ENCODE data around the gene CECR2. TPM values are rescaled to one million over a fixed set of nuclear protein-coding genes. Genes with fewer than 3 reads are reported as not detected.
A peak's percentile ranks its signal among the peaks of the same experiment; 100 is the strongest.
"Not testable (repeated sequence)": the region's sequence is repeated elsewhere in the genome, so short reads cannot be mapped to it uniquely, and the experiment has no call there.

The CECR2 gene
- total and polyA plus RNA-seq, 8 donors, result 0.89 to 4.4 (median 2.7) TPM

GRCh38 chr22:17554814-17555213, 185.6 kb downstream of the CECR2 start:
- WGBS, 2 donors, result 77% methylated on average over 4 of the region's 4 CpGs
- ATAC-seq (no peak), FAIRE-seq (no peak), DNase-seq (no peak)
- intact Hi-C loops (cut with DNase I), result no loop called here
- TF ChIP-seq CTCF (IDR thresholded peaks at IDR 0.05), result no peak
- Histone ChIP-seq H3K9me3 (no peaks in the 10 kb centered on the region), H3K27me3 (no peaks in the 10 kb centered on the region), H3K36me3 (no peaks in the 10 kb centered on the region), H3K4me1 (no peaks in the 10 kb centered on the region), H3K4me3 (no peak overlapping the region), H3K27ac (no peak overlapping the region)

- intact Hi-C loops (cut with DNase I), result no loop called here
- no peak for FAIRE-seq
- TF ChIP-seq CTCF (IDR thresholded peaks at IDR 0.05), result no peak
- H3K36me3 ChIP-seq, result no peaks in the 10 kb centered on the region
- WGBS, 2 donors, result 89 to 94% methylated on average over 10 of the region's 10 CpGs
- no peaks in the 10 kb centered on the region for H3K27me3 ChIP-seq
- no peak overlapping the region for H3K27ac ChIP-seq
- no peaks in the 10 kb centered on the region for H3K9me3 ChIP-seq
- no peaks in the 10 kb centered on the region for H3K4me1 ChIP-seq
- ATAC-seq, result no peak
- peak in 1 of 6 donors; percentile 17 for DNase-seq
- no peak overlapping the region for H3K4me3 ChIP-seq
Observed at GRCh38 chr22:17559188-17559587, 189.9 kb downstream of the CECR2 start.

DNA sequence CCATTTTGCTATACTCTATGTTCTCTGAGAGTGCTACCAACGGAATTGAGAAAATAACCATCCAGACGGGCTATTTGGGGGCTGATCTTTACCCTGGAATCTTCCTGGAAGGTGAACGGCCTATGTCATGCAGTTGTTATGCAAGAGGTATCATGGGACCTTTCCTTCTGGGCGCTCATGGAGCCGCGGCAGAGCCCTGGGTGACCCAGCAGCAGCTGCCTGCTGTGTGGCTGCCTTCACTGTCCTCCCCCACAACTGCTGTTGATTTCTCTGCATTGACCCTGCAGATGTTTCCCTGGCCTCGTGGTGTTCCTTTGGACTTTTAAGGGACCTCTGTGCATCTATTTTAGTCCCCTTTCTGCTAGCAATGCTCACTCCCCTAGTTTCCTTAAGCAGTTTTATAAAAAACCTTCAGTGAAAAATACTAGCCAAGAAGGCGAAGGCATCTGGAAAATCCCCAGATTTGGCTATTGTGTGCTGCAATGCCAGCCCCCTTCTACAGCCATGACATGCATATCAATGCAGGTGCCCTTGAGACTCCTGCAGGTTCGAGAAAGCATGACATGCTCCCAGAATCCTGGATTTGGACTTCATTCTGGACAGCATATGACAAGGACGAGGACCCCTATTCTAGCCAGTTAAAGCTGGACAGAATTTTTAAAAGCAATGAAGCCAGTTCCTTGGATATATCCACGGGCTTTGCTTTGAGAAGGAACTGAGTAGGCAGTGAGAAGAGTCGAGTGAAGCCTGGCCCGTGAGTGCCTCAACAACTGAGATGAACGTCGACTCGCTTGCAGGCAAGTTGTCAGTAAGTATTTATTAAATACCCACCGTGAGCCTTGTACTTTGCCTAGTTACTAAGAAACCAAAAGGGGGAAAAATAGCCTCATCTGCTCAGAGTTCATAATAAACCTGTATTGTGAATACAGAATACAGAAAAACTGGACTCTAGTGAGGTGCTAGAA, 193.9 kb downstream of the CECR2 start, which contains the start of gene SLC25A18:
Gene SLC25A18 (plus strand): TSS at position 593 of the 965 bp plus-strand sequence. CDS start 16,447 bp downstream, outside the sequence.
- intact Hi-C loops (cut with DNase I), result no loop called here
- no peak within 1 kb of the TSS for H3K4me3 ChIP-seq
- H3K27me3 ChIP-seq, result no peaks in the 10 kb centered on the region
- no peaks in the 10 kb centered on the region for H3K9me3 ChIP-seq
- no peak for DNase-seq
- WGBS, 2 donors, result 38 to 44% methylated on average over 17 of the region's 17 CpGs
- H3K27ac ChIP-seq, result peak within 1 kb of the TSS in 1 of 4 donors; percentile 9
- ATAC-seq, result peak; percentile 34 to 78 (median 76)
- no peaks in the 10 kb centered on the region for H3K36me3 ChIP-seq
- TF ChIP-seq CTCF (IDR thresholded peaks at IDR 0.05), result no peak
- H3K4me1 ChIP-seq, result no peaks in the 10 kb centered on the region
- FAIRE-seq, result no peak

DNA sequence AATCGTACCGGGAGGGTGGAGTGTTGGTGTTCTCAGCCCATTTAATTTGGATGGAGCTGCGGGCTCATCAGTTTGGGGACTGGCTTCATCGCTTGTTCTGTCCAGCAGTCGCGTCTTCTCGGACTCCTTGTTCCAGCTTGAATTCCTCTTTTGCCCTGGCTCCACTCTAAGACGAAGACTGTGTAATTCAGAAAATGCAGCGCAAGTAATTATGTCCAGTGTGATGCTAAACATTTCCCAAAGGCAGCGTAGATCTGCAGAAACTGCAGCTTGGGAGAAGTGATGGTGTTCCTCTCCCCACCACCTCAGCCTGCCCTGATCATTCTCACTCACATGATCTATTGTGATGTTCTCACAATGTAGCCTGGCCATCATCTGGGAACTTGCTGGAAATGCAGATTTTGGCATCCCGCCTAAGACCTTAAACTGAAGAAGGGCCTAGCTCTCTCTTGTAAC, 194.7 kb downstream of the CECR2 start:
- no peak for TF ChIP-seq CTCF (IDR thresholded peaks at IDR 0.05)
- WGBS, 2 donors, result 81% methylated on average over 11 of the region's 11 CpGs

DNA sequence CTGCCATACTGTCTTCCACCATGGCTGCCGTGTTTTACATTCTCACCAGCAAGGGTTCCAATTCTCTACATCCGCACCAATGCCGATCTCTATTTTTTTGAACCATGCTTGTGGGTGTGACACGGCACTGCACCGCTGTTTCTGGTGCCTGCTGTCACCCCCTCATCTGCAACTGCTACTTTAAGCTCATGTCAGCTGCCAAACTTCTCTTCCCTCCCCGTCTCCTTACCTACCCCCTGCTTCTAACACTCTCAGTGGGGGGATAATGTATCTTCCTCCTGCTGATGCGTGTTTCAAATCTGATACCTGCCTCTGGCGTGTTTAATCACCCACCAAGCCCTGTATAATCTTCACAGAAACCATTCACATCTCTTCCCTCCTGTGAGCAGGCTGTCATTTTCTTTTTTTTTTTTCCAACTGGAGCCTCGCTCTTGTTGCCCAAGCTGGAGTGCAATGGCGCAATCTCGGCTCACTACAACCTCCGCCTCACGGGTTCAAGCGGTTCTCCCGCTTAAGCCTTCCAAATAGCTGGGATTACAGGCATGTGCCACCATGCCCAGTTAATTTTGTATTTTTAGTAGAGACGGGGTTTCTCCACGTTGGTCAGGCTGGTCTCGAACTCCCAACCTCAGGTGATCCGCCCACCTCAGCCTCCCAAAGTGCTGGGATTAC, 196.9 kb downstream of the CECR2 start:
- WGBS, 2 donors, result 81 to 89% methylated on average over 19 of the region's 19 CpGs
- not testable (repeated sequence) for FAIRE-seq

More for the DNA sequence above, 194.7 kb downstream of the CECR2 start:
- H3K36me3 ChIP-seq, result no peaks in the 10 kb centered on the region
- no peak overlapping the region for H3K4me3 ChIP-seq
- no peak overlapping the region for H3K27ac ChIP-seq
- no peaks in the 10 kb centered on the region for H3K9me3 ChIP-seq
- no peaks in the 10 kb centered on the region for H3K4me1 ChIP-seq
- no peak for DNase-seq
- peak in 2 of 4 donors; percentile 26 to 35 for ATAC-seq
- no peak for FAIRE-seq
- intact Hi-C loops (cut with DNase I), result no loop called here
- H3K27me3 ChIP-seq, result no peaks in the 10 kb centered on the region

More for the DNA sequence above, 196.9 kb downstream of the CECR2 start:
- H3K27me3 ChIP-seq; intact Hi-C loops (cut with DNase I); H3K27ac ChIP-seq; DNase-seq; H3K36me3 ChIP-seq; H3K9me3 ChIP-seq; H3K4me1 ChIP-seq; H3K4me3 ChIP-seq; ATAC-seq: not testable (repeated sequence)

Data from pancreas (tissue), 10 donors.